Naive thymus-derived CD8-positive, alpha-beta T cell (primary cell): ENCODE data around the gene DTX3. TPM values are rescaled to one million over a fixed set of nuclear protein-coding genes. Genes with fewer than 3 reads are reported as not detected.

Source experiments
- ATAC-seq, 2 donors: fragments of 150-1000 bp; cut with Tn5 transposase in 1 of 2; sonication (Bioruptor Pico), chemical (Tn5 transposase) in 1 of 2; 1 replicate in 1 of 2; 2 replicates in 1 of 2; pipeline ENCODE4 v1.10.0; 2021; ENCODE audit warnings: mild to moderate bottlenecking in 2 of 2, moderate library complexity in 2 of 2
- POLR2A ChIA-PET: fragments of 350-600 bp; sonication (Branson Sonifier 250); formaldehyde crosslinking; loops from one replicate; lab custom pipeline; 2021; ENCODE audit warnings: antibody characterized with exemption; lab: Charles Lee
- DNase-seq, 10 donors: peaks; one replicate each; pipeline versions ENCODE4 v3.0.0 to v3.0.0-alpha.2; 2020 to 2022
- H3K27ac Mint-ChIP-seq, 10 donors: one replicate each; pipeline ENCODE4 v1.8.0; 2020 to 2022; ENCODE audit warnings: mild to moderate bottlenecking in 10 of 10, mixed read lengths in 10 of 10, moderate library complexity in 4 of 10, inconsistent platforms in 1 of 10
- H3K27me3 Mint-ChIP-seq, 5 donors: one replicate each; pipeline ENCODE4 v1.8.0; 2021 to 2022; ENCODE audit warnings: mixed read lengths in 5 of 5
- H3K36me3 Mint-ChIP-seq, 3 donors: one replicate each; pipeline ENCODE4 v1.8.0; 2020 to 2022; ENCODE audit warnings: mixed read lengths in 3 of 3, mild to moderate bottlenecking in 2 of 3, inconsistent platforms in 1 of 3
- H3K4me1 Mint-ChIP-seq, 4 donors: one replicate each; pipeline ENCODE4 v1.8.0; 2021 to 2022; ENCODE audit warnings: mixed read lengths in 4 of 4
- H3K4me3 Mint-ChIP-seq, 10 donors: one replicate each; pipeline ENCODE4 v1.8.0; 2020 to 2022; ENCODE audit warnings: mild to moderate bottlenecking in 10 of 10, mixed read lengths in 10 of 10, moderate library complexity in 6 of 10, inconsistent platforms in 1 of 10
- H3K9me3 Mint-ChIP-seq, 9 donors: one replicate each; pipeline ENCODE4 v1.8.0; 2020 to 2022; ENCODE audit warnings: mixed read lengths in 9 of 9, mild to moderate bottlenecking in 3 of 9, inconsistent platforms in 1 of 9, moderate library complexity in 1 of 9
- polyA plus RNA-seq, 3 donors: library from polyadenylated mRNA; unstranded; fragments of 300-500 nt; fragmentation: Illumina TruSeq; gene quantifications; one replicate each; pipeline ENCODE4 v1.2.3, GENCODE V29; 2021
- total RNA-seq, 8 experiments: library from RNA in 2 of 8; stranded (reverse) in 2 of 8; gene quantifications; one replicate each; pipeline ENCODE4 v1.2.3 and lab custom pipeline; 2021 to 2026

DTX3 gene
- total and polyA plus RNA-seq, 5 experiments from 2014 or later, result 4.9 to 36.3 (median 9.4) TPM

- Mint-ChIP-seq H3K4me3 (no peak overlapping the region), H3K4me1 (no peaks in the 10 kb centered on the region), H3K27me3 (peaks cover 0 to 9% (median 4%) of the 10 kb centered on the region in 5 donors), H3K9me3 (peaks cover 0 to 8% (median 4%) of the 10 kb centered on the region in 9 donors), H3K36me3 (peaks cover 0 to 6% (median 0%) of the 10 kb centered on the region in 3 donors), H3K27ac (no peak overlapping the region)
- POLR2A ChIA-PET, result interaction anchor here (0.5 kb wide), 1 partner anchor 275 kb away, joined by 6 read pairs; no protein-coding TSS in a partner anchor
- ATAC-seq (no peak), DNase-seq (no peak)
Observed at GRCh38 chr12:57657744-57658143, 53.1 kb downstream of the DTX3 start.

- peaks cover 0 to 5% (median 2%) of the 10 kb centered on the region in 9 donors for H3K9me3 Mint-ChIP-seq
- ATAC-seq (no peak), DNase-seq (no peak)
- H3K4me3 Mint-ChIP-seq, result no peak overlapping the region
- H3K4me1 Mint-ChIP-seq, result no peaks in the 10 kb centered on the region
- H3K36me3 Mint-ChIP-seq, result peaks cover 0 to 4% (median 0%) of the 10 kb centered on the region in 3 donors
- H3K27me3 Mint-ChIP-seq, result peaks cover 0 to 9% (median 4%) of the 10 kb centered on the region in 5 donors
- H3K27ac Mint-ChIP-seq, result no peak overlapping the region
- POLR2A ChIA-PET, result no interaction called here
Observed at GRCh38 chr12:57658890-57659289, 54.3 kb downstream of the DTX3 start.

Other genes with a start within 250 kb of the DTX3 start
- 100 to 1,000 TPM; 104 to 115 TPM for gene R3HDM2, start 173.8 kb upstream of the DTX3 start, total RNA-seq
- gene R3HDM2, start 173.8 kb upstream of the DTX3 start, polyA plus RNA-seq, result 10 to 100 TPM in 1 of 3 donors, 1 to 10 TPM in 2; 5.4 to 17.3 (median 7.4) TPM
- gene INHBC, start 170.0 kb upstream of the DTX3 start, total RNA-seq, result under 1 TPM; 0.18 to 0.19 TPM
- not detected for gene INHBC, start 170.0 kb upstream of the DTX3 start, polyA plus RNA-seq
- not detected for gene INHBE, start 149.5 kb upstream of the DTX3 start, total RNA-seq
- gene INHBE, start 149.5 kb upstream of the DTX3 start, polyA plus RNA-seq, result under 1 TPM in 1 of 3 donors, not detected in 2; 0.16 TPM
- 1 to 10 TPM; 1.9 to 2.7 TPM for gene GLI1, start 145.0 kb upstream of the DTX3 start, total RNA-seq
- not detected for gene GLI1, start 145.0 kb upstream of the DTX3 start, polyA plus RNA-seq
- 100 to 1,000 TPM; 287 to 291 TPM for gene ARHGAP9, start 125.0 kb upstream of the DTX3 start, total RNA-seq
- gene ARHGAP9, start 125.0 kb upstream of the DTX3 start, polyA plus RNA-seq, result 100 to 1,000 TPM; 136 to 240 (median 150) TPM
- 100 to 1,000 TPM; 368 to 386 TPM for gene MARS1, start 116.8 kb upstream of the DTX3 start, total RNA-seq
- 10 to 100 TPM; 81.0 to 93.5 (median 91.9) TPM for gene MARS1, start 116.8 kb upstream of the DTX3 start, polyA plus RNA-seq
- gene DDIT3, start 84.3 kb upstream of the DTX3 start, total RNA-seq, result 10 to 100 TPM; 88.0 to 89.5 TPM
- gene DDIT3, start 84.3 kb upstream of the DTX3 start, polyA plus RNA-seq, result 10 to 100 TPM; 13.1 to 18.7 (median 15.5) TPM
- gene MBD6, start 82.0 kb upstream of the DTX3 start, total RNA-seq, result 100 to 1,000 TPM in 1 of 2 experiments, 10 to 100 TPM in 1; 98.5 to 104 TPM
- gene MBD6, start 82.0 kb upstream of the DTX3 start, polyA plus RNA-seq, result 1 to 10 TPM in 2 of 3 donors, under 1 TPM in 1; 0.38 to 2.5 (median 2.1) TPM
- gene DCTN2, start 57.6 kb upstream of the DTX3 start, total RNA-seq, result 10 to 100 TPM; 69.0 to 70.5 TPM
- gene DCTN2, start 57.6 kb upstream of the DTX3 start, polyA plus RNA-seq, result 10 to 100 TPM; 60.6 to 67.8 (median 67.7) TPM
- 1 to 10 TPM; 1.5 to 2.3 TPM for gene KIF5A, start 54.8 kb upstream of the DTX3 start, total RNA-seq
- gene KIF5A, start 54.8 kb upstream of the DTX3 start, polyA plus RNA-seq, result under 1 TPM in 2 of 3 donors, not detected in 1; 0.17 to 0.20 TPM
- 10 to 100 TPM; 23.4 to 24.8 TPM for gene PIP4K2C, start 13.6 kb upstream of the DTX3 start, total RNA-seq
- gene PIP4K2C, start 13.6 kb upstream of the DTX3 start, polyA plus RNA-seq, result 10 to 100 TPM; 10.9 to 24.6 (median 22.7) TPM
- gene ARHGEF25, start 6.6 kb downstream of the DTX3 start, total RNA-seq, result under 1 TPM; 0.27 to 0.55 TPM
- not detected for gene ARHGEF25, start 6.6 kb downstream of the DTX3 start, polyA plus RNA-seq
- under 1 TPM in 1 of 2 experiments, not detected in 1; 0.30 TPM for gene B4GALNT1, start 28.4 kb downstream of the DTX3 start, total RNA-seq
- not detected for gene B4GALNT1, start 28.4 kb downstream of the DTX3 start, polyA plus RNA-seq
- gene OS9, start 89.3 kb downstream of the DTX3 start, total RNA-seq, result 100 to 1,000 TPM; 158 to 166 TPM
- gene OS9, start 89.3 kb downstream of the DTX3 start, polyA plus RNA-seq, result 10 to 100 TPM; 53.6 to 56.3 (median 53.6) TPM
- 10 to 100 TPM; 54.4 to 58.8 TPM for gene AGAP2, start 133.9 kb downstream of the DTX3 start, total RNA-seq
- 1 to 10 TPM; 4.3 to 6.9 (median 5.6) TPM for gene AGAP2, start 133.9 kb downstream of the DTX3 start, polyA plus RNA-seq
- 10 to 100 TPM; 22.5 to 24.8 TPM for gene TSPAN31, start 140.2 kb downstream of the DTX3 start, total RNA-seq
- gene TSPAN31, start 140.2 kb downstream of the DTX3 start, polyA plus RNA-seq, result 10 to 100 TPM; 42.2 to 53.3 (median 47.3) TPM
- gene CDK4, start 147.5 kb downstream of the DTX3 start, total RNA-seq, result 10 to 100 TPM; 44.6 to 49.0 TPM
- 100 to 1,000 TPM in 1 of 3 donors, 10 to 100 TPM in 2; 71.3 to 101 (median 80.5) TPM for gene CDK4, start 147.5 kb downstream of the DTX3 start, polyA plus RNA-seq
- 10 to 100 TPM; 59.5 to 64.8 TPM for gene MARCHF9, start 150.3 kb downstream of the DTX3 start, total RNA-seq
- gene MARCHF9, start 150.3 kb downstream of the DTX3 start, polyA plus RNA-seq, result 1 to 10 TPM; 2.2 to 6.6 (median 4.5) TPM
- gene CYP27B1, start 162.3 kb downstream of the DTX3 start, total RNA-seq, result 1 to 10 TPM; 1.4 to 1.6 TPM
- not detected for gene CYP27B1, start 162.3 kb downstream of the DTX3 start, polyA plus RNA-seq
- 10 to 100 TPM; 14.6 to 17.6 TPM for gene METTL1, start 167.3 kb downstream of the DTX3 start, total RNA-seq
- gene METTL1, start 167.3 kb downstream of the DTX3 start, polyA plus RNA-seq, result 10 to 100 TPM; 12.9 to 21.7 (median 18.7) TPM
- gene EEF1AKMT3, start 167.8 kb downstream of the DTX3 start, total RNA-seq, result 1 to 10 TPM; 2.9 to 4.0 TPM
- 1 to 10 TPM; 1.4 to 4.2 (median 1.8) TPM for gene EEF1AKMT3, start 167.8 kb downstream of the DTX3 start, polyA plus RNA-seq
- gene TSFM, start 178.0 kb downstream of the DTX3 start, total RNA-seq, result 10 to 100 TPM; 18.9 to 29.0 TPM
- 10 to 100 TPM; 25.5 to 31.0 (median 28.3) TPM for gene TSFM, start 178.0 kb downstream of the DTX3 start, polyA plus RNA-seq
- 10 to 100 TPM; 13.4 to 16.8 TPM for gene AVIL, start 213.9 kb downstream of the DTX3 start, total RNA-seq
- gene AVIL, start 213.9 kb downstream of the DTX3 start, polyA plus RNA-seq, result under 1 TPM; 0.11 to 0.80 (median 0.13) TPM
- gene CTDSP2, start 241.9 kb downstream of the DTX3 start, total RNA-seq, result 100 to 1,000 TPM; 258 to 262 TPM
- gene CTDSP2, start 241.9 kb downstream of the DTX3 start, polyA plus RNA-seq, result 10 to 100 TPM; 51.4 to 81.2 (median 71.5) TPM